Activated CD8-positive, alpha-beta memory T cell treated with anti-CD3 and anti-CD28 coated beads, Interleukin-2, amount 50 U/mL, for 48 hours (primary cell): ENCODE data around the gene PXMP4.

Source experiments
- DNase-seq: peaks from one replicate; pipeline ENCODE4 v3.0.0-alpha.2; 2020

PXMP4 gene

DNA sequence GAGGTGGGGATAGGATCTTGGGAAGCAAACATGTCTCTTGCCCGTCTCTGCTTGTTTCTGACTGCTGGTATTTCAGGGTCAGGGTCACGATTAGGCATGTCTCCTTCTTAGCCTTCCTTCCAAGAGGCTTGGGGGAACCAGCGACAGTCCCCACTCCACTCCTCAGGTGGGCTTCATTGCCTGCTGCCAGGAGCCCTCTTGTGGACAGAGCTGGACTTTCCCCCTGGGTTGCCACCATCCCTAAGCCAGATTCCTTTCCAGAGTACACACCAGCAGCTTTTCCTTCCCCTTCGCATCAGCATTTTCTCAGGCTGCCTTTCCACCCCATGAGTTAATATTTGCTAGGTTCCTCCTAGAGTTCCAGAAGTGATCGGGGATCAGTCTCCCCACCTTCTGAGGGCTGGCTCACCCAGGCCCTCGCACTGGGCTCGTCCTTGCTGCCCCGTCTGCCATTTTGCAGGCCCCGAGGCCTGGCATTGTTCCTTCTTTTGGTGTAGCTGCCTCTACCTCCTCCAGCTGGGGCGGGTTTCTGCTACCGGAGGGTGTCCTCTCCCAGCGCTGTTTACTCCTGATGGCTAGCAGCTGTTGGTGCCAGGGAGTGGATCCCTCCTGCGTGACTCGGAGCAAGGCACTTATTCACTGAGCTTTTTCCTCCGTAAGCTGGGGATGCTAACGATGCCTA is 66.8 kb downstream of the PXMP4 start:
- DNase-seq: peak; percentile 69
